ENCODE data around the gene UBAP1L.
A peak's percentile ranks its signal among the peaks of the same experiment; 100 is the strongest.

The UBAP1L gene

DNA sequence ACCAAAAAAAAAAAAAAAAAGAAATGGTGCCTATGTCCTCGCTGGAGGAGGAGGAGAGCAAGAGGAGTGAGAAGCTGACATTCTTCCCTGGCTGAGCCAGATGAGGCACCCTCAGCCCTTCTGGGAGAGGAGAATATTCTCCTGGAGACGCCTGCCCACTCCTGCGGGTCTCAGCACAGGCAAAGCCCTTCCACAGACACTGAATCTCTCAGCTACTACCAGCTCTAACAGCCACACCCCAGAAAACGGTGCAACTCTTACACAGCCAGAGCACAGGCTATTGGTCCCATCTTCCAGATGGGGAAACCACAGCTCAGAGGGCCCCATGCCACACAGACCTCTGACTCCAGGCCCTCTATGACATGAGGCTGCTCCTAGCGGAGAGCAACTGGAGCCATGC, 52.9 kb downstream of the UBAP1L start:
- DNase-seq: no peak

- no peak for DNase-seq
These were observed 54.2 kb downstream of the UBAP1L start for GRCh38 chr15:65060641-65061397.

DNA sequence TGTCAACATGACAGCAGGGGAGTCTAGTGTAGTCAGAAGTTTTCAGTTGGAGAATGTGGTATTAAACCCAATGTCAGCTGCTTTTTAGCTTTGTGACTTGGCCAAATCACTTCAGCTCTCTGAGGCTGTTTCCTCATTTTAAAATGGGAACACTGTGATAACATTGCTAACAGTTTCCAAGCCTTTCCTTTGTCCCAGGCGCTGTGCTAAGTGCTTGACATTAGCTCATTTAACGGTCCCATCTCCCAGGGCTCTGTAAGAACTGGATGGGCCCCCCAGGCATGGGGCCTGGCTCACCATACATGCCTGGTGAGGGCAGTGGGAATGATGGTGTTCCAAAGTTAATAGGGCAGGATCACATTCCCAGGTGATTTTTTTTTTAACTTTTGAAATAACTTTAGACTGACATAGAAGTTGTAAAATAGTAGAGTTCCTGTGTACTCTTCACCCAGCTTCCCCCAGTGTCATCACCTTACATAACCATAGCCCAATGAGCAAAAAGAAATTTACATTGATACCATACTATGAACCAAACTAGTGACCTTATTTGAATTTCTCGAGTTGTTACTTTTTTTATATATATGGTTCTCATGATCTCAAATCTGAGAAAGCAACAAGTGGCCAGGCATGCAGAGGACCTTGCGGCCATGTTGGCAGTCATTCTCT, 54.9 kb downstream of the UBAP1L start:
- DNase-seq: peak; percentile 15

DNA sequence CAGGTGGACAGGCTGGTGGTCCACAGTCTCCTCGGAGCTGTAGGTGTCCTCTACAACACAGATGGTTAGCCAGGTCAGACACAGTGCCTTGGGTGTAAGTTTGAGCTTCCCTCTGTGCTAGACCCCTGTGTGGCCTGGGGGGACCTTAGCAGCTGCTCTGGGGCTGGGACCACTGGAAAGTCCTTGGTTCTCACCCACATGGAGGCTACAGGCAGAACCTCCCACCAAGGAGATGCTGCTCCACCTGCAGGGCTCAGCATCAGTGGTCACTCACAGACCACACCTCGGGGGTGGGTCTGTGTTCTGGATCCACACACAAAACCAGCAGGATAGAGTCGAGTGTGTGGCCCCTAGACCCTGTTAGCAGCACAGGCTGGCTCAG, 55.6 kb downstream of the UBAP1L start:
- no peak for DNase-seq

- no peak for DNase-seq
These were observed 56.3 kb downstream of the UBAP1L start for GRCh38 chr15:65058394-65059368.

DNA sequence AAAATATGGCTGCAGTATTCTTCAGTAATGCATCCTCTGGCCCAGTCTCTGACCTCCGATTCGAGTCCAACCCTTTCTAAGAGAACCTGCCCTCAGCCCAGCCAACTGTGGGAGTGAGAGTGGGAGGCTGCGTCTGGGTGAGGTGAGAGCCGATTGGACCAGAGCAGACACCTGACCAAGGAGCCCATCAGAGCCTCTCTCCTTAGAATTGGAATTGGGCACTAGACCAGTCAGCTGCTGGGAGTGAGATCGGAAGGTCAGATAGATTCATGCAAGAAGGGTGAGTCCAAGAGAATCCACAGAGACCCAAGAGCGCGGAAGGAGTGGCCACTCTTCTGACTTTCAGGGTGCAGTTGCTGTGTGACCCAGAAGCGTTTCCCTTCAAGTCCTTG, 57.5 kb downstream of the UBAP1L start:
- no peak for DNase-seq

- DNase-seq: no peak
These were observed 58.0 kb downstream of the UBAP1L start for GRCh38 chr15:65056868-65057548.

DNA sequence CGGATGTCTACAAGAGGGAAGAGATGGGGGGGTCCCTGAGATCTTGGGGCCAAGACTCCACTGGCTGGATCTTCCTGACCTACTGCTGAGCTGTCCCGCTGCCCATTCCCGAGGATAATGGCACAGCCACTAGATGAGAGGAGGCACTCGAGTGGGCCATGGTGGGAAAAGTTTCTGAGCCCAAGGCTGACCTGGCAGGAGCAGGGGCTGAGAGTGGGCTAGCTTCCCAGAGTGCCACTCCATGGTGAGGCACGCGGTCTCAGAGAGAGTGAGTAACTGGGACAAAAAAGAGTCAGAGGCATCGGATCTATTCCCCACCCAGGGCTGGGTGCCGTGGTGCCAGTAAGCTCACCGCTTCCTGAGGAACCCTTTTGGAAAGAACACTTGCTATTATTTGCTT, 58.9 kb downstream of the UBAP1L start:
- DNase-seq: no peak

DNA sequence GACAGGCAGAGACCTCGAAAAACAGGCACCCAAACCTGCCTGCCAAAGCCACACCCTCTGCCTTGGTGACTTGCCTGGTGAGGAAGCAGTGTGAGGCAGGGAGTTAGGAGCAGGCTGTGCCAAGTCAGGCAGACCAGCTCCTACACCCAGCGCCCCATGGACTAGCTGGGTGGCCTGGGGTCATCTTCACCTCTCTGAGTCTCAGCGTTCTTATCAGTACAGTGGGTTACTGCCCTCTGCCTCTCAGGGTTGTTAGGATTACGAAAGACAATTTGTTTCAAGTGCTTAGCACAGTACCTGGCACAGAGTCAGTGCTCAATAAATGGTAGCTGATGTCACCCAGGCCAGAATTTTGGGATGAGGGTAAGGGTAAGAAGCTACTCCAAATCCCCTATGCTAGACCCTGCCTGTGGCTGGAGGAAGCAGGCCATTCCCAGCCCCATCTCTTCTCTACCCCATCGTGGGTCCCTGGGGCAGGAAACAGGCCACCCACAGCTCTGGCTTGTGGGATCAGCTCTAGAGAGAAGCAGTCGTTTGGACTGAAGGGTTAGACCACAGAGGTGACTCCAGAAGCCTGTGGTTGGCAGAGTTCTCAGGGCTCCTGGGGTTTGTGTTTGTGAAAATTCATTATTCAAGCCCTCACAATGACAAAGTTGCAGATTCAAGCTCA, 59.7 kb downstream of the UBAP1L start:
- no peak for DNase-seq

DNA sequence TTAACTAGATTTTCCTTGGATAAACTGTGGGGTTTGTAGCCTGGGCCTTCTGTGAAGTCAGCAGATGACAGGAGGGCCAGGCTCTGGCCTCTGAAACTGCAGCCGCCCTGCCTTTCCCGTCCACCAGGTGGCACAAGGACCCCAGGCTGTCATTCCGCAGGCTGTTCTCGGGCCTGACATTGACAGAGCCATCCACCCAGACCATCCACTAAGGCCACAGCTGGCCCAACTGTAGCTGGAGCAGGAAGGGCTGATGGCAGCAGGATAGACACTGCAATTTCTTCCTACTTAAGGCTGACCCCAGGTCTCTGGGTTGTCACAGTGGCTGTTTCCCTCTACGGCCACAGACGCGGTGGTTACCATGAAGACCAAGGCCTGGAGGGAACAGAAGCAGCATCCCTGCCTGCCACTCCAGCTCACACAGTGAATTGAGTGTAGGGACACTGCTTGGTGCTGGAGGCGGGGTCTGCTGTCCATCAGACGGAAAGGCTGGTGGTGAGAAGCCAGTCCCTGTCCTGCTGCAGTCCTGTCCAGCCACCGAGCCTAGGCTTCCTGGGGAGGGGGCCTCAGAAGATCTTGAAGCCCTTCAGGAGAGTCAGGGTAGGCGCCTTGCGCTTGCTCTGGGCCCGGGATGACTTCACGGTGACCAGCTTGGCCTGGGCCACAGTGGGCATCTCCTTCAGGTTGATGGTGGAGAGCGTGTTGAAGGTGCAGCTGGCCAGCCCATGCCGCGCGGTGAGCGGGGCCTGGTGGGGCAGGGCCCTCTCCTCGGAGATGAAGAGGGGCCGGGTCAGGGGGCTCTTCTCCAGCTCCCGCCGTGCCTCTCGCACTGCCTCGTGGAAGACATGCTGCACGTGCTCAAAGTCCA, 60.4 kb downstream of the UBAP1L start:
- DNase-seq: peak; percentile 76

GRCh38 chr15:65052956-65053355, 62.0 kb downstream of the UBAP1L start:
- DNase-seq: no peak

DNA sequence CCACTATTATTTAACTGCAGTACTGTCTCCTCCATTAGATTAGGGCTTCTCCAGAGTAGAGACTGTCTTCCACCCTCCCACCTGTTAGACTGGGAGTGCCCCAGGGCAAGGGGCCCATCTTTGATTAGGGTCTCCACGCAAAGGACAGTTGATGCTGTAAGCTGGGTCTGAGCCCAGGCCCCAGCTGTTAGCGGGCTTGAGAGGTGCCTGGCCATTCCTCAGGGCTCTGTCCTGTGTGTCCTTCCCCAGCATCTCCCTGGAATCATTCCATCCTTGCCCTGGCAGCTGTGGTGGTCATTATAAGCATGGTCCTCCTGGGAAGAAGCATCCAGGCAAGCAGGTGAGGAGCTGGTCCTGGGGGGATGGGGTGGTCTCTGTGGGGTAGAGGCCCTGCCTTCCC, 63.7 kb downstream of the UBAP1L start:
- no peak for DNase-seq

GRCh38 chr15:65050270-65050669, 64.7 kb downstream of the UBAP1L start:
- DNase-seq: no peak

DNA sequence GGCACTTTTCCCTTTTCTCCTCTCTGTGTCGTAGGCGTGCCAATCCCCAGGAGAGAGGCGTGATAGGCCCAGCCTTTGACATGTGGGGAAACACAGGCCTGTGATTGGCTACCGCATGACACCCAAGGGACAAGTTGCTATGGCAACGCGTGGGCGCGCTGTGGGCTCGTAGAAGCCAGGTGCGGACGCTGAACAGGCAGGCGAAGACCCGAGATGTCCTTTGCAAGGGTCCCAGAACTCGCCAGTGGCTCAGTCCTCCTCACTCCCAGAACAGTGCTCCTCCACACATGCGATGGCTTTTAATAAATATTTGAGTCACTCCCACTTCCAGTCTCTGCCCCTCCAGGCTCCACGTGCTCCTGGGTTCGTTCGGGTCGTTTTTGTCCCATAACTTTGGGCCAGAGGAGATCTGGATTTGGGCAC, 65.6 kb downstream of the UBAP1L start:
- DNase-seq: peak; percentile 88

GRCh38 chr15:65048241-65048640, 66.8 kb downstream of the UBAP1L start:
- DNase-seq: no peak

DNA sequence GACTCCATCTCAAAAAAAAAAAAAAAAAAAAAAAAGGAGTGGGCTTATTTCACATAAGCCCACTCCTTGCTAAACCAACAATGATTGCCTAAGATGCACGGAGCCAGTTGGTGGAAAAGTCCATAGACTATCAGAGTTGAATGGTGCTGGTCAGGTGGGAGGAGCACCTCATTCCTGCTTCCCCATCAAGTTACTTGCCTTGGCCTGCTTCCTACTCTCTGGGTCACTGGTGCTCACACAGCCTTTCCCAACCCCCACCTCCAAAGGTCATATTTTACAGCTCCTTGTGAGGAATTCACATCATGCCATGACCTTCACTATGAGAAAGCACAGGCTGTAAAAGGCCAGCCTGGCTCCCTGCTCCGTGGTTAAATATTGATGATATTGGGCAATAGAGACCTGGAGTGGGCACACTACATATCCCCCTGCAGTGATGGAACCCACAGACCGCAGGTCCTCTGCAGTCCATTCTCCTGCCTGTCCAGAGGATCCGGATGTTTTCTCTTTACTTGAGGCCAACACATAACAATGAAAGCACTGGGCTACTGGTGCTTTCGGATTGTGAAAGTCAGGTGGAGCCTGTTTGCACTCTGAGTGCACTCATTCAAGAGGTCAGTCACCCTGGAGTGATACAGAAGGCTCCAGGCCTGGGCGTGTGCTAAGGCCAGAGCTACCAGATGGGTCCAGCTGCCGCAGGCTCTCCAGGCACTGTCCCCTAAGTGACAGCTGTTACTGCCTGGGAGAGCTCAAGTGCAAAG, 70.1 kb downstream of the UBAP1L start, which contains the start of gene SLC51B:
Gene SLC51B, plus strand, starts transcription at position 664 of the 758 bp plus-strand sequence. CDS start 4,618 bp downstream, outside the sequence.
- peak; percentile 24 for DNase-seq

DNA sequence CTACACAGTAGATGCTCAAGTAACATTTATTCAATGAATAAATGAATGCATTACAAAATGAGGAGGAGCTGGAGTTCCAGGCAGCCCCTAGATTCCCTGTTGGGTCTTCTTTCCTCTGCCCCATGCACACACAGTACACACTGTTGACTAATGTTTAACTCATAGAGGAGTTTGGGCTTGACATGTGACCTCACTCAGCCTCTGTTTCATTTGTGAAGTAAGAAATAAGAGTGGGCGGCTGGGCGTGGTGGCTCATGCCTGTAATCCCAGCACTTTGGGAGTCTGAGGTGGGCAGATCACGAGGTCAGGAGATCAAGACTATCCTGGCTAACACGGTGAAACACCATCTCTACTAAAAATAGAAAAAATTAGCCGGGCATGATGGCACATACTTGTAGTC, 70.8 kb downstream of the UBAP1L start:
- peak; percentile 78 for DNase-seq

DNA sequence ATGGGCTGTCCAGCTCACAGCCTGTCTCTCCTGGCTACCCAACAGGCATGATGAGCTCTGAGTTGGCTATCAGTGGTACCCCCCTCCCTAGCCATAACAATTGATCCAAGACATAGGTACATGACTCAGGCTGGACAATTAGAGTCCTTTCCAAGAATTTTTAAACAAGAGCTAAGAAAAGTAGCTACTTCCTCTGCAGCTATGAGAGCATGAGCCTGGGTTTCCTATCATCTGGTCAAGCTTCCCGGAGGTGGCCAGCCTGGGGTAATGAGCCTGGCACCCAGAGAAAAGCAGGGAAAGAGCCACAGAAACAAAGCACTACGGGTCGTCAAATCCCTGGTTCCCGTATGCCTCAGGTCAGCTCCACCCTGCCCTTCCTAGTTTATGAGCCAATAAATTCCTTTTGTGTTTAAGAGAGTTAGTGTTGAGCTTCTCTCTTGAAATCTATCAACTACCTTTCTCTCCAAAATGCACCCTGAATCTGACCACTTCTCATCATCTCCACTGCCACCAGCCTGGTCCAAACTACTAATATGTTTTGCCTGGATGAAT, 72.1 kb downstream of the UBAP1L start:
- DNase-seq: no peak
